Endothelial cell (in vitro differentiated cells): Measurements from ENCODE around the gene OR8G5. TPM values are rescaled to one million over a fixed set of nuclear protein-coding genes. Genes with fewer than 3 reads are reported as not detected.

Source experiments
- DNase-seq: peaks from one replicate; pipeline ENCODE4 v3.0.0; 2021; ENCODE audit warnings: low spot score
- H3K27ac Mint-ChIP-seq: one replicate; pipeline ENCODE4 v1.8.0; 2021; ENCODE audit warnings: mixed read lengths, inconsistent platforms; ENCODE audit not compliant: unreplicated experiment
- H3K27me3 Mint-ChIP-seq: one replicate; pipeline ENCODE4 v1.8.0; 2021; ENCODE audit warnings: mild to moderate bottlenecking, moderate library complexity, mixed read lengths, inconsistent platforms; ENCODE audit not compliant: unreplicated experiment
- H3K36me3 Mint-ChIP-seq: one replicate; pipeline ENCODE4 v1.8.0; 2021; ENCODE audit warnings: mild to moderate bottlenecking, low read depth, mixed read lengths, inconsistent platforms; ENCODE audit not compliant: unreplicated experiment
- H3K4me1 Mint-ChIP-seq: one replicate; pipeline ENCODE4 v1.8.0; 2021; ENCODE audit warnings: mild to moderate bottlenecking, mixed read lengths, inconsistent platforms; ENCODE audit not compliant: unreplicated experiment
- H3K4me3 Mint-ChIP-seq: one replicate; pipeline ENCODE4 v1.8.0; 2021; ENCODE audit warnings: mild to moderate bottlenecking, mixed read lengths, inconsistent platforms; ENCODE audit not compliant: unreplicated experiment
- H3K9me3 Mint-ChIP-seq: one replicate; pipeline ENCODE4 v1.8.0; 2021; ENCODE audit warnings: mixed read lengths, inconsistent platforms; ENCODE audit not compliant: unreplicated experiment
- CTCF ChIP-seq: fragments of 200-600 bp; sonication (generic); IDR thresholded peaks from one replicate; pipeline ENCODE4 v1.5.0; 2021; ENCODE audit warnings: antibody characterized with exemption; ENCODE audit not compliant: unreplicated experiment
- total RNA-seq: library from RNA; stranded (reverse); fragmentation: NEBNext Ultra II Directional; extraction: Animal tissue kit (Norgen Biotek cat#: 25700); gene quantifications from one replicate; pipeline ENCODE4 v1.2.1, GENCODE V29; 2021; ENCODE audit not compliant: unreplicated experiment

Gene OR8G5
- total RNA-seq, 1 donor from 2014 or later = 0.18 TPM

DNA sequence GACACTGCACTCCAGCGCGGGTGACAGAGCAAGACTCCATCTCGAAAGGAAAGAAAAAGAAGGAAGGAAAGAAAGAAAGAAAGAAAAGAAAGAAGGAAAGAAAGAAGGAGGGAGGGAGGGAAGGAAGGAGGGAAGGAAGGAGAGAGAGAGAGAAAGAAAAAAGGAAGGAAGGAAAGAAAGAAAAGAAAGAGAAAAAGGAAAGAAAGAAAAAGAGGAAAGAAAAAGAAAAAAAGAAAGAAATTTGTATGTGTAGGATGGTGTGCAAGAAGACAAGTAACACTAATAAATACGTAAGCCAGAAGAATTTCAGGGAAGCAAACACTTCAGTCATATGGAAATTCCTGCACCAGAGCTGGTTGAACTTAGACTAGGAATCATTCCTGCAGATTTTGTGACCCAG is 57.0 kb downstream of the OR8G5 start:
- Mint-ChIP-seq H3K9me3 (no peaks in the 10 kb centered on the region), H3K4me1 (no peaks in the 10 kb centered on the region), H3K27ac (no peak overlapping the region), H3K36me3 (no peaks in the 10 kb centered on the region), H3K4me3 (no peak overlapping the region), H3K27me3 (peaks cover 2% of the 10 kb centered on the region)
- DNase-seq = no peak
- TF ChIP-seq CTCF = no peak

- Mint-ChIP-seq H3K36me3 (no peaks in the 10 kb centered on the region), H3K9me3 (no peaks in the 10 kb centered on the region), H3K4me1 (no peaks in the 10 kb centered on the region), H3K27ac (no peak within 1 kb of the TSS), H3K4me3 (no peak within 1 kb of the TSS), H3K27me3 (peaks cover 2% of the 10 kb centered on the region)
- no peak for DNase-seq
- no peak for TF ChIP-seq CTCF
Measured at GRCh38 chr11:124313849-124314248, 57.7 kb downstream of the OR8G5 start, which contains the start of gene OR8D1. Gene OR8D1 (minus strand): TSS chr11:124313949. CDS start chr11:124310766, 3,183 bp downstream.

DNA sequence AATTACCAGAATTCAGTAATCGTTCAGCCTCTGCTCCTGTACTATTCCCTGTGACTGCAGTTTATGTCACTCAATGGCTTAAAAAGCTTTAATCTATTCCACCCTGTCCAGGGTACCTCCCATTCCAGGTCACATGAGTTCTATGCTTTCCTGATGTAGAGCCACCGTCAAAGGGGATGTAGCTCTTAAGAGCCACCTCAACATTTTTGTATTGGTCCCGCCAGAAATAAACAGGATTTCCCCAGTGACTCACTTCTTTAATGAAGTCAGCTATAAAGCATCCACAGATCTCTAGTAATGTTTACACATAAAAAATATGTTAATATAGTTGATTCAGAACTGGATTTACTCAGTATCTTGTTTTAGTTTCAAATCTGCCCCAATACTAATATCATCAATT is 58.9 kb downstream of the OR8G5 start:
- Mint-ChIP-seq H3K4me1 (no peaks in the 10 kb centered on the region), H3K9me3 (no peaks in the 10 kb centered on the region), H3K36me3 (no peaks in the 10 kb centered on the region), H3K4me3 (no peak overlapping the region), H3K27ac (no peak overlapping the region), H3K27me3 (peaks cover 2% of the 10 kb centered on the region)
- no peak for DNase-seq
- no peak for TF ChIP-seq CTCF

Other genes with a start within 250 kb of the OR8G5 start
- gene OR10G4, start 243.4 kb upstream of the OR8G5 start, total RNA-seq = not detected
- not detected for gene OR10G9, start 233.4 kb upstream of the OR8G5 start, total RNA-seq
- gene OR10G8, start 229.6 kb upstream of the OR8G5 start, total RNA-seq = not detected
- not detected for gene OR10G7, start 215.1 kb upstream of the OR8G5 start, total RNA-seq
- 64.5 TPM for gene VWA5A, start 140.9 kb upstream of the OR8G5 start, total RNA-seq
- gene OR10D3, start 73.0 kb upstream of the OR8G5 start, total RNA-seq = 0.67 TPM
- gene OR8G1, start 15.3 kb upstream of the OR8G5 start, total RNA-seq = 0.13 TPM
- gene OR8D1, start 57.6 kb downstream of the OR8G5 start, total RNA-seq = not detected
- not detected for gene OR8D2, start 63.8 kb downstream of the OR8G5 start, total RNA-seq
- not detected for gene OR8B2, start 128.1 kb downstream of the OR8G5 start, total RNA-seq
- gene OR8B3, start 142.6 kb downstream of the OR8G5 start, total RNA-seq = not detected
- gene OR8B4, start 168.5 kb downstream of the OR8G5 start, total RNA-seq = not detected
- gene OR8B8, start 189.3 kb downstream of the OR8G5 start, total RNA-seq = 0.28 TPM